GM12873 (cell line): ENCODE results near the gene PPP1R3C.

Experiments
- TF ChIP-seq, protein P1 (sequence below): IDR thresholded peaks from 2 replicates; pipeline ENCODE4 v1.5.1; 2012; ENCODE audit warnings: low read depth, mild to moderate bottlenecking, moderate library complexity, low read length, control low read depth; ENCODE audit not compliant: insufficient read depth; ENCODE audit errors: missing control alignments

PPP1R3C gene

DNA sequence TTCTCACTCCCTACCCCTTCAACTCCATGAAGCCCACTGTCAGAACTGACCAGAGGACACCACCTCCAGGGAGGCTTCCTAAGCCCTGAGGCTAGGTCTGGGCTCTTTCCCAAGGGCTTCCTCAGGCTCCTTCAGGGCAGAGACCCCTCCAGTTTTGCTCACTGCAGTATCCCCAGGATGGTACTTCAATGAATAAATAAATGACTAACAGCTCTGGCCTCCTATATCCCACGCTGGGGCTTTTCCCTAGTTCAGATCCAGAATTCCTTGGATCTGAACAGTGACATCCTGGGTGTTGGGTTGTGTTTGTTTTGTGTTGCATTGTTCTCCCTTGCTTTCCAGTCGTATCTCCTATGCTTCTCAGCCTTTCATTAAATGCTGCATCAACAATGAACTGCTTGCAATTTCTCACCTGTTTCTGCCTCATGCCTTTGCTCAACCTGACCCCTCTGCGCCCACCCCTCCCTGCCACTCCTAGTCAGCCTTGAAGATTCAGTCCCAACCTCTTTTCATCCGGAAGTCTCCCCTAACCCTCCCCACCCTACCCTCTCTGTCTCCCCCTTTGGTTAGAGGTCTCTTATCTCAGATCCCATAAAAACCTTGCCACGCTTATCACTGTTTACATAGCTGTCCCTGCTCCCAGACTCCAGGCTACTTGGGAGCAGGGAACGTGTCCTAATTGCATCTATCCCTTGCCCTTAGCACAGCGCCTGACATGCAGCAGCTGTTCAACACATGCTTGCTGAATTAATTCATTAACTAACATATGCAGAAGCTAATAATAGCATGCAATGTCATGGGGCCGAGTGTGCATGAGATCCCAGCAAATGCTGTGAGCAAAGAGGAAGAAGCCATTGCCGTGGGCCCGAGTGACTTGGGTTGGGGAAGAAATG is 41.7 kb downstream of the PPP1R3C start:
- TF ChIP-seq, protein P1, sequence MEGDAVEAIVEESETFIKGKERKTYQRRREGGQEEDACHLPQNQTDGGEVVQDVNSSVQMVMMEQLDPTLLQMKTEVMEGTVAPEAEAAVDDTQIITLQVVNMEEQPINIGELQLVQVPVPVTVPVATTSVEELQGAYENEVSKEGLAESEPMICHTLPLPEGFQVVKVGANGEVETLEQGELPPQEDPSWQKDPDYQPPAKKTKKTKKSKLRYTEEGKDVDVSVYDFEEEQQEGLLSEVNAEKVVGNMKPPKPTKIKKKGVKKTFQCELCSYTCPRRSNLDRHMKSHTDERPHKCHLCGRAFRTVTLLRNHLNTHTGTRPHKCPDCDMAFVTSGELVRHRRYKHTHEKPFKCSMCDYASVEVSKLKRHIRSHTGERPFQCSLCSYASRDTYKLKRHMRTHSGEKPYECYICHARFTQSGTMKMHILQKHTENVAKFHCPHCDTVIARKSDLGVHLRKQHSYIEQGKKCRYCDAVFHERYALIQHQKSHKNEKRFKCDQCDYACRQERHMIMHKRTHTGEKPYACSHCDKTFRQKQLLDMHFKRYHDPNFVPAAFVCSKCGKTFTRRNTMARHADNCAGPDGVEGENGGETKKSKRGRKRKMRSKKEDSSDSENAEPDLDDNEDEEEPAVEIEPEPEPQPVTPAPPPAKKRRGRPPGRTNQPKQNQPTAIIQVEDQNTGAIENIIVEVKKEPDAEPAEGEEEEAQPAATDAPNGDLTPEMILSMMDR, result no peak

DNA sequence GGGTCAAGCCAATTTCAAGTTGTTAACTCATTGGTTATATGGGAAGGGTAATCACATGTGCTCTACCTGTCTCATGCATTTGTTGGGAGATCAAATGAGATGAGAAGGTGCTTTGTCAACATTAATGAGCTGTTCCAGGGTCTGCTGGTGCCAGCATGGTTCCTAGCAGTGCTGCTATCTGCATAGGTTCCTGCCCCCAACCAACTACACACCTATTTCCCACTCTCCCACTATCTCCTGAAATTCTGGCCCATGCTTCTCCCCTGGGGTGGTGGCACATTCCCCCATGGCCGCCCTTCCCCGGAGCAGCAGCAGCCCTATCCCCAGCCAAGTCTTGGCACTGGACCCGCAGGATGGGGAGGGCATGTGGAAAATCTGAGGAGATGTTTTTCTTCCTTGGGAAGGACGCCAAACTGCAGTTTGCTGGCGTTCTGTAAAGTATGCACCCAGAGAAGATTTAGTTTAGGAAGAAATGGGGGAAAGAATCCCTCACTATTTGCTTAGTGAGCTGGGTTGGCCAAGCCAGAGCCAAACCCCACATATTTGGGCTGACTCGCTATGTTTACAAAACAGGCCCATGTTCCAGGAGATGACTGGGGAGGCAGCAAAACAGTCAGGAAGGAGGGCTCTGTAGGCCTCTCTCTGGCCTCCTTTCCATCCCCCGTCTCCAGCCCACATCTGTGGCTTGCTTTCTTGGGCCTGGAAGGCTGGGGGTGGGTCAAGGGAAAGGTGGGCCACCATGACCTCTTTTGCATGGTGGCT is 42.5 kb downstream of the PPP1R3C start:
- TF ChIP-seq, protein P1, result no peak

- TF ChIP-seq, protein P1, result no peak
These were observed 43.2 kb downstream of the PPP1R3C start for GRCh38 chr10:91589658-91590035.

GRCh38 chr10:91589015-91589657 is 43.7 kb downstream of the PPP1R3C start:
- TF ChIP-seq, protein P1, result no peak

DNA sequence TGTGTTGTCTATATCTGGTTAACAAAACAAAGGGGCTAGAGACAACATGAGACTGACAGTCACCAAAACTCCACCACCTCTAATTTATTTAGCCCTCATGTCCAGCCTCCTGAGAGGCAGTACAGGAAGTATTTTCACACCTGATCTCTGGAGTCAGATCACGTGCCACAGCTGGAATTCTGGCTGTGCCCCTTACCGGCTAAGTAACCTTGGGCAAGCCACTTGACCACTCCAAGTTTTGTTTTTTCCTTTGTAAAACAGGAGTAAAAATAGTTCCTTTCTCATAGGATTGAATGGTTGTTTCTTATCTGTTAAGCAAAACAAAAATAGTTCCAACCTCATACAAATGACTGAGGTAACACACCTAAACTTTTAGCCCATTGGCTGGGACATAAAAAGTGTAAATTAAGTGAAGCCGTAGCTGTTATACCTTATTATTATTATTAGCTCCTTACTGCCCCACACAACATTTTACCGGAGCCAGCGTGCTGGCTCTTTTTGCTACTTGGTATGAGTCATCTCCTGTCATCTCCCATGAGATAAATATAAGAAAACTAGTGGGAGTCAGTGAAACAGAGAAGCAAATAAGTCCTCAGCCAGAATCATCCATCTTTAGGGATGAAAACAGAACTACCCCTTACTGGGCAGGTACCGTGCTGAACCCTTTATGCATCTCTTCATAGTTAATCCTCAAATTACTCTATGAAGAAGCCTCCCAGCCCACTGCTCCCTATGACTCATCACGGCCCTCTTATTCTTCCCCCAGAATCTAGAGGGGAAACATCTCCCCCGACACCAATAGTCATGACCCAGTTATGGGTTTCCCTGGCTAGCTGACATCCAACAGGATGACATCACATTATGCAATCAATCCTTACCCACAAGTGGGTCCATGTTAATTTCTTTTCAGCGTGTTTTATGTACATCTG is 44.9 kb downstream of the PPP1R3C start:
- TF ChIP-seq, protein P1, result no peak

GRCh38 chr10:91582153-91582554 is 50.7 kb downstream of the PPP1R3C start:
- TF ChIP-seq, protein P1, result no peak
